Epithelial cell of prostate (primary cell): ENCODE results near the gene UBAC2.

Experiments used
- DNase-seq: peaks from one replicate; pipeline ENCODE4 v3.0.0-alpha.2; 2011; ENCODE audit warnings: low read depth, low spot score
- H3K27ac ChIP-seq: fragments of 450-650 bp; 2 replicates; pipeline ENCODE4 v1.5.1; 2017; ENCODE audit warnings: mild to moderate bottlenecking

The UBAC2 gene

GRCh38 chr13:99200432-99201167 lies at the start of gene UBAC2:
UBAC2 (plus strand) TSS chr13:99200854; CDS start chr13:99200909, 55 bp downstream.
- peak within 1 kb of the TSS; percentile 84 for H3K27ac ChIP-seq
- peak; percentile 69 for DNase-seq

- H3K27ac ChIP-seq, result peak overlapping the region; percentile 94
- DNase-seq, result peak; percentile 84
Observed at GRCh38 chr13:99151516-99151915, 49.1 kb upstream of the UBAC2 start.

GRCh38 chr13:99153219-99153618 lies 47.4 kb upstream of the UBAC2 start:
- DNase-seq, result no peak
- no peak overlapping the region for H3K27ac ChIP-seq

- no peak for DNase-seq
Observed at GRCh38 chr13:99154064-99154463, 46.6 kb upstream of the UBAC2 start.

GRCh38 chr13:99155821-99156220 lies 44.8 kb upstream of the UBAC2 start:
- DNase-seq, result no peak
- H3K27ac ChIP-seq, result no peak overlapping the region

More at GRCh38 chr13:99154064-99154463, 46.6 kb upstream of the UBAC2 start:
- no peak overlapping the region for H3K27ac ChIP-seq

- no peak overlapping the region for H3K27ac ChIP-seq
- DNase-seq, result no peak
Observed at GRCh38 chr13:99157046-99157445, 43.6 kb upstream of the UBAC2 start.

- DNase-seq, result no peak
- no peak overlapping the region for H3K27ac ChIP-seq
Observed at GRCh38 chr13:99158846-99159245, 41.8 kb upstream of the UBAC2 start.

GRCh38 chr13:99159331-99160061 lies 41.2 kb upstream of the UBAC2 start:
- H3K27ac ChIP-seq, result no peak overlapping the region
- DNase-seq, result no peak

GRCh38 chr13:99160415-99160814 lies 40.2 kb upstream of the UBAC2 start:
- no peak for DNase-seq
- H3K27ac ChIP-seq, result no peak overlapping the region

- DNase-seq, result no peak
- no peak overlapping the region for H3K27ac ChIP-seq
Observed at GRCh38 chr13:99161512-99161911, 39.1 kb upstream of the UBAC2 start.

- DNase-seq, result no peak
- no peak overlapping the region for H3K27ac ChIP-seq
Observed at GRCh38 chr13:99162567-99163361, 37.9 kb upstream of the UBAC2 start.

- H3K27ac ChIP-seq, result no peak overlapping the region
- DNase-seq, result no peak
Observed at GRCh38 chr13:99164226-99164625, 36.4 kb upstream of the UBAC2 start.

GRCh38 chr13:99165753-99166587 lies 34.7 kb upstream of the UBAC2 start:
- DNase-seq, result no peak
- no peak overlapping the region for H3K27ac ChIP-seq

GRCh38 chr13:99172951-99173350 lies 27.7 kb upstream of the UBAC2 start:
- no peak overlapping the region for H3K27ac ChIP-seq
- DNase-seq, result no peak

GRCh38 chr13:99173606-99174005 lies 27.0 kb upstream of the UBAC2 start:
- H3K27ac ChIP-seq, result no peak overlapping the region
- no peak for DNase-seq

- H3K27ac ChIP-seq, result no peak overlapping the region
- no peak for DNase-seq
Observed at GRCh38 chr13:99174533-99175100, 26.0 kb upstream of the UBAC2 start.

GRCh38 chr13:99176309-99177276 lies 24.1 kb upstream of the UBAC2 start:
- no peak for DNase-seq
- H3K27ac ChIP-seq, result no peak overlapping the region

- H3K27ac ChIP-seq, result no peak overlapping the region
- no peak for DNase-seq
Observed at GRCh38 chr13:99178636-99179035, 22.0 kb upstream of the UBAC2 start.

GRCh38 chr13:99179460-99179859 lies 21.2 kb upstream of the UBAC2 start:
- no peak for DNase-seq
- no peak overlapping the region for H3K27ac ChIP-seq
